ENCODE measurements around the gene KCNIP2. TPM values are rescaled to one million over a fixed set of nuclear protein-coding genes. Genes with fewer than 3 reads are reported as not detected.

KCNIP2 gene
- total RNA-seq, 1 donor from 2014 or later = 3.0 TPM

- Histone ChIP-seq H3K9me3 (no peaks in the 10 kb centered on the region), H3K4me3 (peak within 1 kb of the TSS; percentile 73), H3K27me3 (peaks cover 14% of the 10 kb centered on the region), H3K4me1 (peaks cover 42% of the 10 kb centered on the region), H3K27ac (peak within 1 kb of the TSS; percentile 63), H3K36me3 (peaks cover 42% of the 10 kb centered on the region)
- intact Hi-C loops (cut with DNase I) = loop anchor here (5.0 kb wide), 1 partner anchor 181 kb away; no protein-coding TSS in a partner anchor
- DNase-seq = peak; percentile 89
- ATAC-seq = peak; percentile 66
- no peak for TF ChIP-seq CTCF (IDR thresholded peaks at IDR 0.05)
Measured at GRCh38 chr10:101782811-101783735, 60.5 kb downstream of the KCNIP2 start, which contains the start of gene NPM3. NPM3 (minus strand) TSS chr10:101783446; CDS start chr10:101783390, 56 bp downstream.

DNA sequence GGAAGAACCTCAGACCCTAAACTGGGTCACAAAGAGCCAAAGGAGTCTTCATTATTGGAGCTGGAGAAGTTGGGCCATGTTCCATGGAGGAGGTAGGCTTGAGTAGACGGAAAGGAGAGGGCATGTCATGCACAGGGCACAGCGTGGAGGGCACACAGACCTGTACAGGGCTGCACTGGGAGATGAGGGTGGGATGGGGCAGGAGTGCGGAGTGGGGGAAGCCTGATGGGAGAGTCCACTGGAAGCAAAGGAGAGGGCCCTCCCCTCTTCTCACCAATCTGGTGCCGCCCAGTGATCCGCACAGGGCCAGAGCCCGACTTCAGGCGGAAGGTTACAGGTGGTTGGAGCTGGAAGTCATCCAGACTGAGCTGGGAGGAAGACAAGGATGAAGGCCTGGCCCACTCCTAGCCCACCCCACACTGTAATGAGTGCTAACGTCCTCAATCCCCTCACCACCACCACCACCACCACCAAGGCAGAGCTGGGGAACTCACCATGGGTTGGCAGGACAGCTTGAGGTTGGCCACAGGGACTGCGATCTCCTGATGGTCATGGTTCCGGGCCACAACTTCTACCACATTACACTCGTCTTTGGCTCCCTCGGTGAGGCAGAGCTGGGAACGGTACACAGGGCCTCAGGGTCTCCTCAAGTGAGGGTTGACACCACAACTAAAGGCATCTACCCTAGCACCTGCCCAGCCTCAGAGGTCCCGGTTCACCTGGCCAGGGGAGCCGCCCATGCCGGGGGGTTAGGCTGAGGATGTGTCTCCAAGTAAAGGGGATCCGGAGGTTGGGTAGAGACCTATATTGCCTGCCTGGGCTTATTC, 61.4 kb downstream of the KCNIP2 start:
- H3K4me1 ChIP-seq = peaks cover 42% of the 10 kb centered on the region
- no peaks in the 10 kb centered on the region for H3K9me3 ChIP-seq
- ATAC-seq = no peak
- H3K27ac ChIP-seq = no peak overlapping the region
- peak overlapping the region; percentile 73 for H3K4me3 ChIP-seq
- H3K36me3 ChIP-seq = peaks cover 34% of the 10 kb centered on the region
- intact Hi-C loops (cut with DNase I) = loop anchor here (5.0 kb wide), 1 partner anchor 180 kb away; no protein-coding TSS in a partner anchor
- TF ChIP-seq CTCF (IDR thresholded peaks at IDR 0.05) = no peak
- peak; percentile 61 for DNase-seq
- peaks cover 19% of the 10 kb centered on the region for H3K27me3 ChIP-seq

- peaks cover 19% of the 10 kb centered on the region for H3K27me3 ChIP-seq
- DNase-seq = no peak
- no peak for ATAC-seq
- H3K4me1 ChIP-seq = peaks cover 42% of the 10 kb centered on the region
- no peak overlapping the region for H3K27ac ChIP-seq
- intact Hi-C loops (cut with DNase I) = loop anchor here (5.0 kb wide), 1 partner anchor 179 kb away; no protein-coding TSS in a partner anchor
- no peak for TF ChIP-seq CTCF (IDR thresholded peaks at IDR 0.05)
- peaks cover 28% of the 10 kb centered on the region for H3K36me3 ChIP-seq
- no peak overlapping the region for H3K4me3 ChIP-seq
- H3K9me3 ChIP-seq = no peaks in the 10 kb centered on the region
Measured at GRCh38 chr10:101781655-101781983, 62.0 kb downstream of the KCNIP2 start.

GRCh38 chr10:101780818-101781654, 62.6 kb downstream of the KCNIP2 start:
- Histone ChIP-seq H3K36me3 (peaks cover 22% of the 10 kb centered on the region), H3K27ac (no peak overlapping the region), H3K27me3 (peaks cover 24% of the 10 kb centered on the region), H3K4me3 (no peak overlapping the region), H3K9me3 (no peaks in the 10 kb centered on the region), H3K4me1 (peaks cover 42% of the 10 kb centered on the region)
- DNase-seq (peak; percentile 84), ATAC-seq (peak; percentile 80)
- intact Hi-C loops (cut with DNase I) = loop anchor here (5.0 kb wide), 1 partner anchor 179 kb away; no protein-coding TSS in a partner anchor
- TF ChIP-seq CTCF (IDR thresholded peaks at IDR 0.05) = peak; percentile 96
